HepG2 (cell line): Measurements from ENCODE around the gene B9D2. TPM values are rescaled to one million over a fixed set of nuclear protein-coding genes. Genes with fewer than 3 reads are reported as not detected.
A peak's percentile ranks its signal among the peaks of the same experiment; 100 is the strongest.

ENCODE experiments used
- CAMTA2 ChIP-seq: sonication (generic); formaldehyde crosslinking; IDR thresholded peaks from 2 replicates; pipeline ENCODE4 v1.4.0; 2020; ENCODE audit warnings: mild to moderate bottlenecking, missing genetic modification reagents, borderline replicate concordance
- HDAC2 ChIP-seq: sonication (generic); formaldehyde crosslinking; IDR thresholded peaks from 2 replicates; pipeline ENCODE4 v1.4.0; 2020; ENCODE audit warnings: missing genetic modification reagents
- HOXA3 ChIP-seq: sonication (generic); formaldehyde crosslinking; IDR thresholded peaks from 2 replicates; pipeline ENCODE4 v1.5.0; 2020; ENCODE audit warnings: missing genetic modification reagents
- NCOA1 ChIP-seq: sonication (generic); formaldehyde crosslinking; IDR thresholded peaks from 2 replicates; pipeline ENCODE4 v1.9.0; 2021; ENCODE audit warnings: missing genetic modification reagents
- PRPF4 ChIP-seq: fragments of 200-400 bp; formaldehyde crosslinking; IDR thresholded peaks from 2 replicates; pipeline ENCODE4 v1.6.1; 2016; ENCODE audit warnings: low read length, low read depth; ENCODE audit not compliant: poor library complexity, severe bottlenecking
- SKIL ChIP-seq: sonication (generic); formaldehyde crosslinking; IDR thresholded peaks from 2 replicates; pipeline ENCODE4 v1.8.0; 2022; ENCODE audit warnings: missing genetic modification reagents, mild to moderate bottlenecking, moderate library complexity, borderline replicate concordance
- YEATS4 ChIP-seq: sonication (generic); formaldehyde crosslinking; IDR thresholded peaks from 2 replicates; pipeline ENCODE4 v1.4.0; 2020; ENCODE audit warnings: missing genetic modification reagents, borderline replicate concordance
- ZBTB33 ChIP-seq: sonication (generic); formaldehyde crosslinking; IDR thresholded peaks from 2 replicates; pipeline ENCODE4 v1.4.0; 2020; ENCODE audit warnings: missing genetic modification reagents
- ZMYM4 ChIP-seq: sonication (generic); formaldehyde crosslinking; IDR thresholded peaks from 2 replicates; pipeline ENCODE4 v1.8.1; 2023; ENCODE audit warnings: mild to moderate bottlenecking, missing genetic modification reagents
- ZNF10 ChIP-seq: sonication (generic); formaldehyde crosslinking; IDR thresholded peaks from 2 replicates; pipeline ENCODE4 v1.4.0; 2020; ENCODE audit warnings: mild to moderate bottlenecking, low read depth, missing genetic modification reagents, borderline replicate concordance
- ZNF256 ChIP-seq: sonication (generic); formaldehyde crosslinking; conservative IDR thresholded peaks from 2 replicates; pipeline ENCODE4 v1.4.0; 2020; ENCODE audit warnings: missing genetic modification reagents
- ZNF543 ChIP-seq: sonication (generic); formaldehyde crosslinking; IDR thresholded peaks from 2 replicates; pipeline ENCODE4 v1.4.0; 2020; ENCODE audit warnings: mild to moderate bottlenecking, missing genetic modification reagents
- ZNF674 ChIP-seq: sonication (generic); formaldehyde crosslinking; IDR thresholded peaks from 2 replicates; pipeline ENCODE4 v1.5.0; 2020; ENCODE audit warnings: low read depth, mild to moderate bottlenecking, missing genetic modification reagents
- ZNF800 ChIP-seq: sonication (generic); formaldehyde crosslinking; IDR thresholded peaks from 2 replicates; pipeline ENCODE4 v1.4.0; 2020; ENCODE audit warnings: missing genetic modification reagents
- polyA plus RNA-seq, 8 experiments: library from polyadenylated mRNA; depleted of rRNA in 3 of 8; stranded (reverse) in 7 of 8; unstranded in 1 of 8; fragments of >200 nt; fragmentation: Illumina TruSeq in 4 of 8; extraction: Trizol in 4 of 8; gene quantifications; 2 replicates each; pipeline versions ENCODE4 v1.2.1 to v1.2.3, GENCODE V29; 2011 to 2016; ENCODE audit warnings: low read depth in 4 of 8, missing spikeins in 1 of 8, mixed read lengths in 1 of 8; ENCODE audit not compliant: insufficient read depth in 1 of 8
- total RNA-seq, 5 experiments: library from RNA; depleted of rRNA; stranded (reverse); fragments of >200 nt; fragmentation: Illumina TruSeq; extraction: Trizol; gene quantifications; 2 replicates each; pipeline ENCODE4 v1.2.3, GENCODE V29; 2016; ENCODE audit warnings: low read depth in 1 of 5
- TF ChIP-seq, protein P1 (sequence below): conservative IDR thresholded peaks from 2 replicates; pipeline ENCODE4 v1.6.1; 2018; ENCODE audit warnings: missing genetic modification reagents
- TF ChIP-seq, protein P2 (sequence below): sonication (generic); formaldehyde crosslinking; IDR thresholded peaks from 2 replicates; pipeline ENCODE4 v1.8.1; 2023; ENCODE audit warnings: mild to moderate bottlenecking, missing genetic modification reagents

B9D2 gene
- total and polyA plus RNA-seq, 2 of the 13 experiments (the other 11 are each of a cell fraction or from before 2014, with no cell fraction given), result 3.1 to 4.4 TPM

DNA sequence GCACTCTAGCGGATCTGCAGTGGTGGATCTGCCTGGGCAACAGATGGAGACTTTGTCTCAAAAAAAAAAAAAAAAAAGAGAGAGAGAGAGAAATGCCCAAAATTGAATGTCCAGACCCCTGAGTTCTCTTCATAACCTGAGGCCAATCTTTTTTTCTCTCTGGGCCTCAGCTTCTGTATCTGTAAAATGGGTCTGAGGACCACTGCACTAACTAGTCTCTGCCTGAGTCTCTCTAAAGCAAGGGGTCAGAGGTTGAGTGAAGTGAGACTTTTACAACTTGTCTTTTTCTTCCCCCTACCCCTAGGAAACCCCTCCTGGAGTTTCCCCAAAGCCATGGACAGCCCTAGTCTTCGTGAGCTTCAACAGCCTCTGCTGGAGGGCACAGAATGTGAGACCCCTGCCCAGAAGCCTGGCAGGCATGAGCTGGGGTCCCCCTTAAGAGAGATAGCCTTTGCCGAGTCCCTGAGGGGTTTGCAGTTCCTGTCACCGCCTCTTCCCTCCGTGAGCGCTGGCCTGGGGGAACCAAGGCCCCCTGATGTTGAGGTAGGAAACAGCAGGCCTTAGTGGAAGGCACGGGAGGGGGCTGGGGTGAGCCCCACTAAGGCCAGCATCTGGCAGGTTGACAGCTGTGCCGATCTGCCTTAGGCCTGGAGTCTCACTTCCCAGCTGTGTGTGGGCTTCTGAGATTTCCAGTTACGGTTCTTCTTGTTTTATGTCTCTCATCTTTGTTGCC, 14.2 kb upstream of the B9D2 start (continued):
- TF ChIP-seq HOXA3 (no peak), ZNF256 (no peak), CAMTA2 (no peak), HDAC2 (CRISPR knock-in tag) (no peak), ZNF800 (no peak), SKIL (CRISPR knock-in tag) (no peak), ZNF10 (CRISPR knock-in tag) (no peak), ZMYM4 (CRISPR knock-in tag) (no peak), ZNF543 (CRISPR knock-in tag) (no peak), ZBTB33 (0 out of 2 replicates have a peak, but pooled peaks have one; percentile 25), YEATS4 (no peak), PRPF4 (no peak), ZNF674 (CRISPR knock-in tag) (no peak), NCOA1 (CRISPR knock-in tag) (no peak)
- TF ChIP-seq, protein P1, sequence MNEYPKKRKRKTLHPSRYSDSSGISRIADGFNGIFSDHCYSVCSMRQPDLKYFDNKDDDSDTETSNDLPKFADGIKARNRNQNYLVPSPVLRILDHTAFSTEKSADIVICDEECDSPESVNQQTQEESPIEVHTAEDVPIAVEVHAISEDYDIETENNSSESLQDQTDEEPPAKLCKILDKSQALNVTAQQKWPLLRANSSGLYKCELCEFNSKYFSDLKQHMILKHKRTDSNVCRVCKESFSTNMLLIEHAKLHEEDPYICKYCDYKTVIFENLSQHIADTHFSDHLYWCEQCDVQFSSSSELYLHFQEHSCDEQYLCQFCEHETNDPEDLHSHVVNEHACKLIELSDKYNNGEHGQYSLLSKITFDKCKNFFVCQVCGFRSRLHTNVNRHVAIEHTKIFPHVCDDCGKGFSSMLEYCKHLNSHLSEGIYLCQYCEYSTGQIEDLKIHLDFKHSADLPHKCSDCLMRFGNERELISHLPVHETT (CRISPR knock-in tag), result no peak
- TF ChIP-seq, protein P2, sequence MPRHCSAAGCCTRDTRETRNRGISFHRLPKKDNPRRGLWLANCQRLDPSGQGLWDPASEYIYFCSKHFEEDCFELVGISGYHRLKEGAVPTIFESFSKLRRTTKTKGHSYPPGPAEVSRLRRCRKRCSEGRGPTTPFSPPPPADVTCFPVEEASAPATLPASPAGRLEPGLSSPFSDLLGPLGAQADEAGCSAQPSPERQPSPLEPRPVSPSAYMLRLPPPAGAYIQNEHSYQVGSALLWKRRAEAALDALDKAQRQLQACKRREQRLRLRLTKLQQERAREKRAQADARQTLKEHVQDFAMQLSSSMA (CRISPR knock-in tag), result no peak
